ENCODE data around the gene OBI1.

OBI1 gene

GRCh38 chr13:78587395-78587794 is 71.6 kb downstream of the OBI1 start:
- TF ChIP-seq ZFX (IDR thresholded peaks at IDR 0.05), result no peak
- TF ChIP-seq, protein P1, sequence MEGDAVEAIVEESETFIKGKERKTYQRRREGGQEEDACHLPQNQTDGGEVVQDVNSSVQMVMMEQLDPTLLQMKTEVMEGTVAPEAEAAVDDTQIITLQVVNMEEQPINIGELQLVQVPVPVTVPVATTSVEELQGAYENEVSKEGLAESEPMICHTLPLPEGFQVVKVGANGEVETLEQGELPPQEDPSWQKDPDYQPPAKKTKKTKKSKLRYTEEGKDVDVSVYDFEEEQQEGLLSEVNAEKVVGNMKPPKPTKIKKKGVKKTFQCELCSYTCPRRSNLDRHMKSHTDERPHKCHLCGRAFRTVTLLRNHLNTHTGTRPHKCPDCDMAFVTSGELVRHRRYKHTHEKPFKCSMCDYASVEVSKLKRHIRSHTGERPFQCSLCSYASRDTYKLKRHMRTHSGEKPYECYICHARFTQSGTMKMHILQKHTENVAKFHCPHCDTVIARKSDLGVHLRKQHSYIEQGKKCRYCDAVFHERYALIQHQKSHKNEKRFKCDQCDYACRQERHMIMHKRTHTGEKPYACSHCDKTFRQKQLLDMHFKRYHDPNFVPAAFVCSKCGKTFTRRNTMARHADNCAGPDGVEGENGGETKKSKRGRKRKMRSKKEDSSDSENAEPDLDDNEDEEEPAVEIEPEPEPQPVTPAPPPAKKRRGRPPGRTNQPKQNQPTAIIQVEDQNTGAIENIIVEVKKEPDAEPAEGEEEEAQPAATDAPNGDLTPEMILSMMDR (conservative IDR thresholded peaks at IDR 0.05), result no peak
- no peak overlapping the region for H3K27ac ChIP-seq

DNA sequence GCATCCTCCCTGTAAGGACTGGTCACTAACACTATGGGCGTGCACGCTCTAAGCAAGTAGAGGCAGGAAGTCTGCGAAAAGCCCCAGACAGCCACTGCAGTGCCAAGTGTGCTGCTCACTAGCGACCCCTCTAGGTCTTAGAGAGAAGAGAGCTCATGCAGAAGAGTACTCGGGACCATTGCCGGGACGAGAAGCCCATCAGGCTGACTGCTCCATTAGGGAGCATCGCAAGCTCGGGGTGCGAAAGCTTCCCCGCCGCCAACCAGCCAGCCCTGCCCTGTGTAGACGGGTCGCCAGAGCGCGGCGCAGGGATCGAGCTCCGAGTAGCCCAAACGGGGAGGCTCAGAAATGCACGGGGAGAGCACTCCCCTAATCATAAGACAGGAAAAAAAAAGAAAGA is 72.2 kb downstream of the OBI1 start:
- H3K27ac ChIP-seq, result no peak overlapping the region
- TF ChIP-seq ZFX (IDR thresholded peaks at IDR 0.05), result no peak
- TF ChIP-seq, protein P1 (conservative IDR thresholded peaks at IDR 0.05), result peak; percentile 27

DNA sequence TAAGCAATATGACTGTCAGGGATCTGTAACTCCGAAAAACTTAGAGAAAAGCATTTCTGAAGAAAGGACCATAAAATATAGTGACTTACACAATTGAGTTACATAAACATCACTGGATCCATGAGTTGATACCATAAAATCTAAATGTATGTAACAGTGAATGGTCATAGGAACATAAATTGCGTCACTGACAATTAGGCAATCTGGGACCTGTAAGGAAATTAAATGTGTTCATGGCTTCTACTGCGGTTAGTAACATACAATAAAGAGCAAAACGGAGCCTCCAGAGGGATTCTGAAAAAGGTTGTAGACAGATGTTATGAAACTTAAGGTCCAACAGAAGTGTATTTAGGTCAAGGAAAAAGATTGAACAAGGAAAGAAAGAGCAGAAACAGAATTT is 82.7 kb downstream of the OBI1 start:
- no peak overlapping the region for H3K27ac ChIP-seq
- TF ChIP-seq, protein P1 (conservative IDR thresholded peaks at IDR 0.05), result no peak
- TF ChIP-seq ZFX (IDR thresholded peaks at IDR 0.05), result no peak

DNA sequence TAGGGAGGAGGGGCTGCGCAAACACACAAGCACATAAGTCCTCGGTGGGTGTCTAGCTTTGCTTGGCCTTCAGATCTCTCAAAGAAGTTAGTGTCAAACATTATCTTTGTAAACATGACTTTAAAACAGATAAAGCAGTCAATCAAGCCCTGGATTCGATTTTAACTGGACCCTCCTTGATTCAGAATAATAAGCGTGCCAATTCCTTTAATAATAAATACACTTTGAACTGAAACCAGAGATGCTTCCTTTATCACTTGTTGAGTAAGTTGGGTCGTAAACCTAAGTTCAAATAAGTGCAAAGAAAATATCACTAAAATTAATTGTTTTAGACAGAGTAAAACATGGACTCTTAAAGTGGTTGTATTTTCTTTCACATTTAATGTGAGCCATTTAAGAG is 86.5 kb downstream of the OBI1 start:
- no peak for TF ChIP-seq ZFX (IDR thresholded peaks at IDR 0.05)
- TF ChIP-seq, protein P1 (conservative IDR thresholded peaks at IDR 0.05), result no peak
- H3K27ac ChIP-seq, result no peak overlapping the region

- TF ChIP-seq, protein P1 (conservative IDR thresholded peaks at IDR 0.05), result no peak
- TF ChIP-seq ZFX (IDR thresholded peaks at IDR 0.05), result no peak
- no peak overlapping the region for H3K27ac ChIP-seq
Observed at GRCh38 chr13:78569029-78569428, 89.9 kb downstream of the OBI1 start.

- TF ChIP-seq ZFX (IDR thresholded peaks at IDR 0.05), result no peak
- TF ChIP-seq, protein P1 (conservative IDR thresholded peaks at IDR 0.05), result no peak
- no peak overlapping the region for H3K27ac ChIP-seq
Observed at GRCh38 chr13:78566631-78567030, 92.3 kb downstream of the OBI1 start.

All from C4-2B (cell line).